Mesenteric fat pad (tissue), 1 donor: ENCODE results near the gene H1-8. TPM values are rescaled to one million over a fixed set of nuclear protein-coding genes. Genes with fewer than 3 reads are reported as not detected.
"Not testable (repeated sequence)": the region's sequence is repeated elsewhere in the genome, so short reads cannot be mapped to it uniquely, and the experiment has no call there.

Source experiments
- DNase-seq: peaks from one replicate; pipeline ENCODE4 v3.0.0-alpha.2; 2020; ENCODE audit warnings: low spot score
- long read RNA-seq: library from polyadenylated mRNA; unstranded; transcript quantifications from one replicate; pipeline ENCODE4 v2.0.0, GENCODE V29; 2020
- total RNA-seq: library from RNA; stranded (reverse); fragmentation: NEBNext Ultra II Directional; extraction: Animal tissue kit (Norgen Biotek cat#: 25700); gene quantifications from one replicate; pipeline ENCODE4 v1.2.1, GENCODE V29; 2021
- donor health status: DM: yes; HTN: yes; CAD: no.

The H1-8 gene
- total RNA-seq = not detected
- long read RNA-seq = 0 reads

DNA sequence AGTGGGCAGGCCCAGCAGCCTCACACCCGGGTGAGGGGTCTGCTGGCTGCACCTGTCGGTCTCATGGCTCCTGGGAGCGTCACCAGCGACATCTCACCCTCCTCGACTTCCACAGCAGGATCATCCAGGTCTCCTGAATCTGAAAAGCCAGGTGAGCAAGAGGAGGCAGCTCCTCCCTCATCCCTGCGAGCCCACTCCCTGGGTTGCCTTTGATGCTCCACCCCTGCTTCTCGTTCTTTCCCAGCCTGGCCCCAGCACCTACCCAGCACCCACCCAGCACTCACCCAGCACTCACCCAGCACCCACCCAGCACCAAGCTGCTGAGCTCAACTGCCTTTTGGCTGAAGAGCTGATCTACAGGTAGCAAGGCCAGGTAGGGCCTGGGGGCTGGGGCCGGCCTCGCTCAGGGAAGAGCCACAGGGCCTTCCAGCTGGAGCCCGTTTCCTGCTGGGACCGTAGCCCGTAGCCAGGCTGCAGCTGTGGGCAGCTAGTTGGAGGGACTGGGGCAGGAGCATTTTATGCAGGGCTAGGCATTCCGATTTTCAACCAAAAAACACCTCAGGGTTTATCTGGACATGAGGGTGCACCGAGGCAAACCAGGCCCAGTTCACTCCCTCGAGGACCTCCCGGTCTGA is at the start of gene H1-8:
TSS of gene H1-8 (plus strand) at position 20 of the 635 bp plus-strand sequence. CDS start at position 64, 44 bp downstream.
- DNase-seq = no peak

DNA sequence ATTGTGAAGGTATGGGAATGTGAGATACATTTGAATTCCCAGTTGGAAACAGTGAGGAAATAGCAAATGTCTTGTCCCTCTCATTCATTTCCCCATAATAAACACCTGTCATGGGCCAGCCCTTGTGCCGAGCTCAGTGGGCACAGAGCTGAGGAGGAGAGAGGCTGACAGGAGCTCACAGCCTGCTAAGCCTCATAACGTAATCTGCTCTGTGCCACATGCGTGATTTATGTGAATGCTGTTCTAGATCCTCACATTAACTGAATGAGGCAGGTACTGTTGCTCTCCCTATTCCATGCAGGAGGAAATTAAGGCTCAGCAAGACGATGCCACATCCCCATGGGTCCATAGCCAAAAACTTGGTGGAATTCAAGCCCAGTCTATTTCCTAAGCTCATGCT is 49.8 kb upstream of the H1-8 start:
- DNase-seq = no peak

DNA sequence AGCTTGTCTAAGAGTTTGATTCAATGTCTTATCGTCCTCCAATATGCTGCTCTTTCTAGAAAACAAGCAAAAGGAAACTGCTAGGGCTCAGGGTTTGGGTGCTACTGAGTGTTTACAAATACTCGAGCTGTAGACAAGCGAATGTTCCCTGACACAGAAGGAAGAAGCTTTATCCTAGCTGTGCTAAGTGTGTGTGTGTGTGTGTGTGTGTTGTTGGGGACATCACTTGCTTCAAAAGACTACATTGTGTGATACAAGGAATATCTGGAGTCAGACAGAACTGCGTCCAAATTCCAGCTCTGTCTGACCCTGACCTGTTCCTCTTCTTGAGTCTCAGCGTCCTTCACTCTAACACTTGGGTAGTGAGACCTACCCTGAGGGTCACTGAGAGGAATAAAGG is 48.5 kb upstream of the H1-8 start:
- not testable (repeated sequence) for DNase-seq

DNA sequence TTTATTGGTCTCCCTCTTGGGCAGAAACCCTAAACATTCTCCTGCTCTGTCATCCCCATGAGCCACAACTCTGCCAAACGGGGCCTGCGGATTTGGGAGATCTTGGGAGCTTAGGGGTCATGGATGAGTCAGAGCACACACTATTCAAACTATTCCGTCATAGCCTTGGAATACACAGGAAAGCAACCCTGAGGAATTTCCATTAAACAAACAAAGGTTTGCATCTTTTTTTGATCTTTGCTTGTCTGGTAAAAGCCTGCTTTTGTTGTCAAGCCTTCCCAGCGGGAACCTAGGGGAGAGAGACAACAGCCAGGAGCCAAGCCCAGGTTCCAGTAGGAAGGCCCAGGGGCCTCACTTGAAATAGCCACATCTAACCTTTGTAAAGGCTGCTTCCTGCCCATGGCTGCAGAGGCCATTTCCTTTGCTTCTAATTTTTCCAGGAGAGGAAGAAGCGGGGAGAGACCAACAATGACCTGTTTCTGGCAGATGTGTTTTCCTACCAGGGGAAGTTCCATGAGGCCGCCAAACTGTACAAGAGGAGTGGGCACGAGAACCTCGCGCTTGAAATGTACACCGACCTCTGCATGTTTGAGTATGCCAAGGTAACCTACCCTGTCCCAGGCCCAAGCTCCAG is 47.9 kb upstream of the H1-8 start:
- DNase-seq = not testable (repeated sequence)

DNA sequence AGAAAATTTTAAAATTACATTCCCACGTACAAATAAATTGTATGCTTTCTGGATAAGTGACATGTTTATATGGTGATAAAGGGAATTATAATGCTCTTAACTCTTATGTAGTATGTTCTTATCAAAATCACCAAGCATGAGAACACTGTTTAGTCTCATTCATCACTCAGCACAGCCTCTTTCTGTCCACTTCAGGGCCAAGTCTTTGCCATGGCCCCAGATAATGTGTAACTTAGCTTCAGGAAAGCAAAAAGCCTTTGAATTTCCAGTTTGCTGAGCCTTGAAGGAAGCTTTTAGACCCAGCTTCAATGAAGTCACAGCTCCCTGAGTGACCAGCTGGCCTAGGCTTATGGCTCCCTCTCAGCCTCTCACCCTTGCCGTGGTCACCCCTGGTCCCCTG is 45.1 kb upstream of the H1-8 start:
- DNase-seq = not testable (repeated sequence)

DNA sequence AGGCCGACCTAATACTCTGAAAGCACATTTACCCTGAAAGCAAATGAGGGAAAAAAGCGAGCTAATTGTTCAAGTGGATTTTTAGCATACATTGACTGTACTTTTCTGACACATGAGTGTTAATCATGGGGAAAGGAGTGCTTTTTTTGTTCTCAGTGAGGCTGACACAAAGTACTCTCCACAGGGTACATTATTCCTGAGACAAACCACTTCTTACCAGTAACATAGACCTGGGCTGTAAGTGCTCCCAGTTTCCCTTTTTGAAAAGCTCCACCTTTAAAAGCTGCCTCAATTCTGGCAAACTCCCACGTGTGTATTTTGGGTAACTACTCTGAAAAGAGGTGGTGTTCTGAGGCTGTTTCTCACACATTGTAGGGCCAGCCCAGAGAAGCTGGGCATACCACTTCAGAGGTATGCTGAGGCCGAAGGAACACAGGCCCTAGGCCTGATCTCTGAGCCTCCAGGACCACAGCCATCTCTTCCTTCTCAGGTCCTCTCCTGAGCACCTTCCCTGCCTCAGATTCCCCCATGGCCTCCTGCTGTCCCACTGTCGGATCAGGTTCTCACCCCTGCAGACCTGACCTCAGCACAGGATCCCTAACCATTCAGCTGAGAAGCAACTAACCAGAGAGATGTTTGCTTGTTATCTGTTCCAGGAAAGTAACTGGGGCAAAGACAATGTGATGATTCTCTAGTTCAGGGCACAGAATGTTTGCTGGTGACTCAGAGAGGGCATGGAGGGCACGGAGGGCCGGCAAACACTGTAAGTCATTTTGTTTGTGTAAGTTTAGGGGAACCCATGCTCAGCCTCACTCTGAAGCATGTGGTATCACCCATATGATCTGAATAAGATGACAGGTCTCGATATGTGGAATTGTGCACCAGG is 44.1 kb upstream of the H1-8 start:
- DNase-seq = not testable (repeated sequence)

DNA sequence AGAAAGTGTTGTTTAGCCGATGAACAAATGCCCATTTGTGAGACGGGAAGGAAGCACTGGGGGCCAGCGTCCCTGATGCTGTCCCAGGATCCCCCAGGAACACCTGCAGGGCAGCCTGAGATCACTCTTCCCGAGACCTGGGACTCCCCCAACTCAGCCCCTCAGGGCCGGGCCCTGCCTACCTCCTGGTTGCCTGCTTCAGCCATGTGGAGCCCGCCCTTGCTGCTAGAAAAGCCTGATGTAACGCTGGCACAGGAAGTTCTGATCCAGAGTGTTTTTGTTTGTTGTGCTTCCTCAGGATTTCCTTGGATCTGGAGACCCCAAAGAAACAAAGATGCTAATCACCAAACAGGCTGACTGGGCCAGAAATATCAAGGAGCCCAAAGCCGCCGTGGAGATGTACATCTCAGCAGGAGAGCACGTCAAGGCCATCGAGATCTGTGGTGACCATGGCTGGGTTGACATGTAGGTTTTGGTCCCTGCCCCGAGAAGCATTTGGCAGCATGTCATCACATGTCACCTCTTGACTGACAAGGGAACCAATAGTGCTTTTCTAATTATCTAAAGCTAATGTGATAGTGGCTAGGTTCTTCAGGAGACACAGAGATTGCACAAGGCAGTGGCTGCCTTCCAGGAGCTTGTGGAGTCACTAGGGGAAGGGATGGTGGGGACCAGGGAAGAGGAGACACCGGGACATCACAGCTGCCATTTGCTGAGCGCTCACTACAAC is 43.2 kb upstream of the H1-8 start:
- DNase-seq = not testable (repeated sequence)

DNA sequence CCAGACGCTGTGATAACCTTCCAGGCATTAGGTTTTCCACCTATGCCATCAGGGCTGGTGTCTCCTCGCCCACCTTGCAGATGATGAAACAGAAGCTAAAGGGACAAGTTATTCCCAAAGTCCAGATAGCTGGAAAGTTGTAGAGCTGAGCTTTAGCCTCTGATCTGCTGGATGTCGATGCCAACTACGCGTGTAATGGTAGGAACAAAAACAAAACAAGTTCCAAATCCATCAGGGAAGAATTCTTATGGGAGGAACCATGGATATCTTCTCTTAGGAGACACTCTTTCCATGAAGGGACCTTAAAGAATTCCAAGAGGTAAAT is 42.7 kb upstream of the H1-8 start:
- no peak for DNase-seq

DNA sequence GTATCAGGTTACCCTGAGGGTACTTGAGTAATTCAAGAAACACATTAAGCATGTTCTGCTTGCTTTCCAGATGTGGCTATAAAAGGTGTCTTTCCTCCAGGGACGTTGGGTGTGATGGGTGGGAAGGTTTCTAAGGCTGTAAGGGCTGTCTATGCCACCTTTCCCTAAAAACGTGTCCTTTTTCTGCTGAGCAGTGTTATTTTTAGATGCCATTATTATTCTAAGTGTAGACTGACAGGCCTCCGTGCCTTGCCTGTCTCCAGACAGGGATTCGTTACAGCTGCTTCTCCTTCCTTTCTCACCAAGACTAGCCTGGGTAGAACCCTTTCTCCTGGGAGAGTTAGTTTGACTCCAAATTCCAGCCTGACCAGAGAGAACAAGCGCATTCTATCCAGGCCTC is 41.3 kb upstream of the H1-8 start:
- DNase-seq = no peak

DNA sequence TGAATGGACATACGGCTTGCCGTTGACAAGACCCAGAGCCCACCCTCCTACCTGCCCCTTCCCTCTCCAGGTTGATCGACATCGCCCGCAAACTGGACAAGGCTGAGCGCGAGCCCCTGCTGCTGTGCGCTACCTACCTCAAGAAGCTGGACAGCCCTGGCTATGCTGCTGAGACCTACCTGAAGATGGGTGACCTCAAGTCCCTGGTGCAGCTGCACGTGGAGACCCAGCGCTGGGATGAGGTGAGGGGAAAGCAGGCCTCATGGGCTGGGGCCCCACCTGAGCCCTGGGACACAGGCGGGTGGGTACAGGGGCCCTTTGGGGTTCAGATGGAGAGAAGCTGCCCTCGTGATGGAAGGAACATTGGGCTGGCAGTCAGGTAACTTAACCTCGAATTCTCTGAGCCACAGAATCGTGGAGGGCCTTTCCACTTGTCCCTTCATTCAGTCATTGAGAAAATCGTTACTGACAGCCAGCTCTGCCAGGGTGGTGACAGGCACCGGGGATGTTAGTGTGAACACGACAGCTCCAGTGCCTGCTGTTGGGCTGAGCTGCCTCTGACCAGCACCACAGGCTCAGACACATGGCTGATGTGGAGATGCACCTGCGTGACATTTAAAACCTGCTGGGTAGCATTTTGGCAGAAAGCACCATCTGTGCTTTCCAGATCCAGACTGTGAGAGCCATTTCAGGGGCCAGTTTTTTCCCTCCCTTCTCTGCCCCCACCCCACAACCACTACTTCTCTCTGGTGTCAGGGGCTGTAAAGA is 40.1 kb upstream of the H1-8 start:
- DNase-seq = no peak

DNA sequence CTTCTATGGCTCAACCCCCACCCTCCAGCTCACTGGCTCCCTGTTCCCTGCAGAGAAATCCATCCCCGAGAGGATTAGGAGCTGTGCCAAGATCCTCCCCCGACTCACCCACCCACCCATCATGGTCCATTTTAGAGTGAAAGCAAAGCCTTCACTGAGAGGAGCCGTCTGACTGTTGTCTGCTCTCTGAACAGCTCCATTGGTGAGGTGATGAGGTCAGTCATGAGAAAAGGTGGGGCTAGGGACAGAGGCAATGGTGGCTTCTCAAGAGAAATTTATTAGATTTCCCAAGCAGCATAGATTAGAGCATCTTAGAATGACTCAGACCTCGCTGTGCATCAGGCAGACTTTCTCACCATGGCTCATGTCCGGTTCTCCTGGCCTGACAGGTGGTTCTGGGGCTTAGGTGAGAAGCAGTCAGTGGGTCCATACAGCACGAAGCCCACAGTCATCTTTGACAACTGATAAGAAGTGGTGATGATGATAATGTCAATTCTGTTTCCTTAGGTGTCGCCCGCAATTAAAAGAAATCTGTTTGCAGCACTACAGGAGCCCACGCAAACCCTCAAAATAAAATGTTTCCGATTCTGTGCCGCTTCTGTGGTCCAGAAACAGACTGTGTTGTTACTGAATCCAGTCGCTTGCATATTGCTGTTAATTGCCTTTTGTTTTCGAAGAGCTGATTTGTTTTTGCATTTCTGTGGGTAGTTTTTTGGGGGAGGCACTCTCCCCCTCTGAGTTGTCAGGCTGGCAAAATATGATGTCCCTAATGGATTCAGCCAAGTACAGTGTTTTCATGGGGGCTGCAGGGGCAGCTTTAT is 39.3 kb upstream of the H1-8 start:
- DNase-seq = no peak

GRCh38 chr3:129504471-129505100 is 38.4 kb upstream of the H1-8 start:
- DNase-seq = no peak

DNA sequence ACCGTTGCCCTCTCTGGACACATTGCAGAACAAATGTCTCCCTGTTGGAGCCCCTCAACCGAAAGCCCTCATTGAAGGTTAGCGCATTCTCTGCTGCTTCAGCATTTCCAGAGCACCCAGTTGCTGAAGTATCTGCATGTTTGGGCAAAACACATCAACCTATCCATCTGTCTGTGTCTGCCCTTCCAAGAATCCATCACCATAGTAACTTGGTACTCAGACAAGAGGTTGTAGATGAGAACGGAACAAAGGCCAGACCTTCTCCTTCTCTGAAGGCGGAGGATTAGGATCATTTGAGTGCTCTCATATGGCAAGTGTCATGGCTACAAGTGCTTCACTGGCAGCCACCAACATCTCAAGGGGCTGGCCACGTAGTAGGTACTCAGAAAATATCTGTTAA is 37.6 kb upstream of the H1-8 start:
- DNase-seq = no peak

- DNase-seq = no peak
Measured at GRCh38 chr3:129506231-129506742, 36.7 kb upstream of the H1-8 start.

DNA sequence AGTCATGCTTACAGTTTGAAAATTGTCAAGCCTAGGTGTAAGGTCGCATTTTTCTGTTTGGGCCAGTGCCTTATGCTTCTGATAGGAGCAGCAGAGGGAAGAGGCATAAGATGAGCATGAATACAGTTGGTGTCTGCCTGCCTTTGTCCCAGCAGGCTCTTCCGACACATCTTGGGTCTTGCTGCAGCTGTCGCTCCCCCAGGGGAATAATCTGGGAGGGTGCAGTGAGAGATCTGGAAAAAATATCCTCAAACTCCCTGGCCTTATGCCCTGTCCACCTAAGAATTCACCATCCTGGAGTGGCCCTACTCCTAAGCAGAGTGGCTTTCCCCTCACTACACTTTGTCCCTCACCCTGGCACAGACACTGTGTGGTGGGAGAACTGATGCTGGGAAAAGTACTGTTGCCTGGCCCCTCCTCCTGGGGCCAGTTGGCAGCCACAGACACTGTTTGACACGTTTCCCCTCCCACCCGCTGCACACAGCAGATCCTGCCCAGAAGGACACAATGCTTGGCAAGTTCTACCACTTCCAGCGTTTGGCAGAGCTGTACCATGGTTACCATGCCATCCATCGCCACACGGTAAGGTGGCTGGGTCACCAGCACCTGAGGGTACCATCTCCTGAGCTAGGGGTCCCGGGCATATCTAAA is 35.7 kb upstream of the H1-8 start:
- DNase-seq = no peak

DNA sequence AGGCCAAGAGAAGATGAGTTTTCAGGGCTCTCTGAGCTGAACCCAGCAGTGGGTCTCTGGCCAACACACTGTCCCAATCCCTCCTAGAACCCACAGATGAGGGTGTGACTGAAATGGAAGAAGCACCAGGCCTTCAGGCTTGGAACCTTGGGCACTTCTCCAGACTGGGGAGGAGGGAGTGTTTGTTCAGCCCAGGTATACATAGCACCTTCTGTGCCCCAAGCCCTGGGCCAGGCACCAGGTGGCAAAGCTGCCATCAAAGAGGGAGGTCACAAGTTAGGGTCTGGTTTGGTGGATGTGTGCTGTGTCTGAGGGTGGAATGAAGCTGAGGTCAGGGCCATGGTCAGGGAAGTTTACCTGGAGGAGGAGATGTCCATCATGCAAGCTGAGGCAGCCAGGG is 30.4 kb upstream of the H1-8 start:
- no peak for DNase-seq

DNA sequence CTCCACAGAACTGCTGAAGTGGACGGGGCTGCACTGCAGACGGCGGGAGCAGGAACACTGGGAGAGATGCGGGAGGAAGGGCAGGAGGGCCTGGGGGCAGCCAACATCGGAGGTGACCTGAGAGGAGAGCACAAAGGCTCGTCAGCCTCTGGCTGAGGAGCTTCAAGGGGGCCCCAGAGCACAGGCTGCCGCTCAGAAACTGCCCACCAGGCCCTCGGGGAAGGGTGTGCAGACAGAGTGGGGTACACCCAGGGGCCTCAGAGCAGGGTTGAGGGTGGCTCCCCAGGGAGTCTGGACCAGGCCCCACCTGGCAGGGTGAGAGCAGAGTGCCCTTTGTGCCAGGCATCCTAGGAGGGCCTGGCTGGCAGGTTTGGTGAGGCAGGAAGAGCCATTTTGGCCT is 29.3 kb upstream of the H1-8 start:
- no peak for DNase-seq

- DNase-seq = no peak
Measured at GRCh38 chr3:129514110-129514509, 28.9 kb upstream of the H1-8 start.

- no peak for DNase-seq
Measured at GRCh38 chr3:129514563-129514962, 28.4 kb upstream of the H1-8 start.
